Kidney (tissue), 14 donors: ENCODE data around the gene PCNX2. TPM values are rescaled to one million over a fixed set of nuclear protein-coding genes. Genes with fewer than 3 reads are reported as not detected.
A peak's percentile ranks its signal among the peaks of the same experiment; 100 is the strongest.

ENCODE experiments used
- DNase-seq, 5 donors: peaks; one replicate each; pipeline ENCODE4 v3.0.0-alpha.2; 2013 to 2020
- FAIRE-seq: peaks from 2 replicates; lab custom pipeline; 2012; peaks lifted over from hg19 to GRCh38; lab: Jason Lieb, UNC
- H3K27ac ChIP-seq, 2 donors: one replicate each; pipeline ENCODE4 v1.7.0; 2013; ENCODE audit warnings: low read depth in 2 of 2, low read length in 2 of 2, inconsistent platforms in 1 of 2
- H3K27me3 ChIP-seq: one replicate; pipeline ENCODE4 v1.7.1; 2013; ENCODE audit warnings: low read length, inconsistent platforms; ENCODE audit not compliant: control insufficient read depth, insufficient read depth
- H3K36me3 ChIP-seq, 3 donors: one replicate each; pipeline versions ENCODE4 v1.7.0 to v1.7.1; 2013; ENCODE audit warnings: low read length in 3 of 3, control low read depth in 1 of 3, inconsistent platforms in 1 of 3; ENCODE audit not compliant: insufficient read depth in 3 of 3, control insufficient read depth in 2 of 3
- H3K4me1 ChIP-seq, 3 donors: one replicate each; pipeline versions ENCODE4 v1.7.0 to v1.7.1; 2013; ENCODE audit warnings: low read length in 3 of 3, inconsistent platforms in 1 of 3, low read depth in 1 of 3; ENCODE audit not compliant: control insufficient read depth in 2 of 3, insufficient read depth in 2 of 3
- H3K4me3 ChIP-seq, 3 donors: one replicate each; pipeline versions ENCODE4 v1.7.0 to v1.8.1; 2013; ENCODE audit warnings: low read length in 3 of 3, control low read depth in 1 of 3, inconsistent platforms in 1 of 3
- H3K9ac ChIP-seq, 3 donors: one replicate each; pipeline versions ENCODE4 v1.7.0 to v1.7.1; 2013; ENCODE audit warnings: low read length in 3 of 3, control low read depth in 1 of 3, inconsistent platforms in 1 of 3
- H3K9me3 ChIP-seq, 3 donors: one replicate each; pipeline versions ENCODE4 v1.7.0 to v1.7.1; 2013; ENCODE audit warnings: low read length in 3 of 3, control low read depth in 1 of 3, inconsistent platforms in 1 of 3; ENCODE audit not compliant: control insufficient read depth in 2 of 3, insufficient read depth in 1 of 3
- intact Hi-C: fragments of 100-400 bp; cut with DNase I; formaldehyde crosslinking; loops from one replicate; pipeline ENCODE4 v1.11.1; 2022
- polyA plus RNA-seq: library from polyadenylated mRNA; stranded (reverse); fragments of 350-450 nt; fragmentation: Illumina TruSeq; extraction: RNeasy Lipid Tissue Mini Kit (QIAGEN cat#74804); gene quantifications from one replicate; pipeline ENCODE4 v1.2.3, GENCODE V29; 2014; ENCODE audit warnings: low read depth, low replicate concordance; ENCODE audit not compliant: insufficient read depth
- total RNA-seq: library from RNA; stranded (reverse); fragmentation: NEBNext Ultra II Directional; extraction: Animal tissue kit (Norgen Biotek cat#: 25700); gene quantifications from one replicate; pipeline ENCODE4 v1.2.1, GENCODE V29; 2021
- TF ChIP-seq, protein P1 (sequence below): IDR thresholded peaks from 3 replicates; pipeline ENCODE4 v1.5.1; 2012; ENCODE audit warnings: mild to moderate bottlenecking, moderate library complexity, borderline replicate concordance; ENCODE audit not compliant: insufficient read depth; ENCODE audit errors: extremely low read depth
- donor health status: control.
- donor health status: control.
- donor health status: control.
- donor health status: control.
- donor health status: control.
- donor health status: DM: yes; HTN: yes; CAD: no.
- donor health status: Normal renal cell carcinoma (clear cell type).

Gene PCNX2
- total and polyA plus RNA-seq, 2 donors from 2014 or later = 5.2 to 29.2 TPM

DNA sequence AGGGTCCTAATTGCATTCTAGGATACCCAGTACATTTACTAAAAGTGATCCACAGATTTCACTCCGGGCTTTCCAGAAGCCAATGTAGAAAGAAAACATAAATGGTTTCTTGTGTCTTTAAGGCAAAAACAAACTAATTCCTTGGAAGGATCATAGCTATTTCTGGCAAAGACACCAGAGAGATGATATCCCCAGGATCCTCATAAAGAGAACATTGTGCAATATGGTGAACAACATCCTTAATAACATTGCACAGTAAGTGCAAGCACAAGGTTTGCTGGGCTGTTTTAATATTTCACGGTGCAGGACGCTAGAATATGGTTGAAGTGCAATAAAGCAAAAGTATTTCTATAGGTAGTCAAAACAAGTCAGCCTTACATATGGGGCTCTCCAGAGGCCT is 262.2 kb downstream of the PCNX2 start:
- no peaks in the 10 kb centered on the region for H3K9me3 ChIP-seq
- H3K27me3 ChIP-seq = no peaks in the 10 kb centered on the region
- no peak overlapping the region for H3K4me3 ChIP-seq
- H3K27ac ChIP-seq = no peak overlapping the region
- no peaks in the 10 kb centered on the region for H3K4me1 ChIP-seq
- H3K9ac ChIP-seq = no peak overlapping the region
- no peaks in the 10 kb centered on the region for H3K36me3 ChIP-seq
- intact Hi-C loops = no loop called here
- FAIRE-seq = no peak
- TF ChIP-seq, protein P1, sequence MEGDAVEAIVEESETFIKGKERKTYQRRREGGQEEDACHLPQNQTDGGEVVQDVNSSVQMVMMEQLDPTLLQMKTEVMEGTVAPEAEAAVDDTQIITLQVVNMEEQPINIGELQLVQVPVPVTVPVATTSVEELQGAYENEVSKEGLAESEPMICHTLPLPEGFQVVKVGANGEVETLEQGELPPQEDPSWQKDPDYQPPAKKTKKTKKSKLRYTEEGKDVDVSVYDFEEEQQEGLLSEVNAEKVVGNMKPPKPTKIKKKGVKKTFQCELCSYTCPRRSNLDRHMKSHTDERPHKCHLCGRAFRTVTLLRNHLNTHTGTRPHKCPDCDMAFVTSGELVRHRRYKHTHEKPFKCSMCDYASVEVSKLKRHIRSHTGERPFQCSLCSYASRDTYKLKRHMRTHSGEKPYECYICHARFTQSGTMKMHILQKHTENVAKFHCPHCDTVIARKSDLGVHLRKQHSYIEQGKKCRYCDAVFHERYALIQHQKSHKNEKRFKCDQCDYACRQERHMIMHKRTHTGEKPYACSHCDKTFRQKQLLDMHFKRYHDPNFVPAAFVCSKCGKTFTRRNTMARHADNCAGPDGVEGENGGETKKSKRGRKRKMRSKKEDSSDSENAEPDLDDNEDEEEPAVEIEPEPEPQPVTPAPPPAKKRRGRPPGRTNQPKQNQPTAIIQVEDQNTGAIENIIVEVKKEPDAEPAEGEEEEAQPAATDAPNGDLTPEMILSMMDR = no peak
- no peak for DNase-seq

DNA sequence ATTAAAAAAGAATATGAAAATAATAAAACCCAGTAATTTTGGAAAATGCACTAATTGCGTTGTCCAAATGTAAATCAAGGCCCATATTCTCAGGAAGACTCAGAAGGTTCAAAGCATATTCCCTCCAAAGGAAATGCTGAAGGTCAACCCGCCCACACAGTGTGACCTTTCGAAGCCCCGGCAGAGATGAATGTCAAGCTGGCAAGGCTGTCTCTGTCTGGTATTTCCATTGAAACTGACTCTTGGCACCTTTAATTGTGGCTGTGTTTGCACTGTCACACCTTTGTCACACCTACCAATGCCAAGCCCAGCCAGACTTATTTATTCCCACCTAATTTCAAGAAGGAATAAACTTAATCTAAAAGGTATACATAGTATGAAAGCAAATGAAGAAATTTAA is 262.6 kb downstream of the PCNX2 start:
- Histone ChIP-seq H3K27ac (no peak overlapping the region), H3K4me3 (no peak overlapping the region), H3K9ac (no peak overlapping the region), H3K36me3 (no peaks in the 10 kb centered on the region), H3K9me3 (no peaks in the 10 kb centered on the region), H3K4me1 (no peaks in the 10 kb centered on the region), H3K27me3 (no peaks in the 10 kb centered on the region)
- DNase-seq = no peak
- intact Hi-C loops = no loop called here
- TF ChIP-seq, protein P1 = no peak
- no peak for FAIRE-seq

- no peaks in the 10 kb centered on the region for H3K36me3 ChIP-seq
- FAIRE-seq = no peak
- peak in 1 of 5 donors; percentile 58 for DNase-seq
- no peaks in the 10 kb centered on the region for H3K27me3 ChIP-seq
- H3K4me1 ChIP-seq = no peaks in the 10 kb centered on the region
- H3K4me3 ChIP-seq = no peak overlapping the region
- no peak overlapping the region for H3K9ac ChIP-seq
- H3K9me3 ChIP-seq = no peaks in the 10 kb centered on the region
- TF ChIP-seq, protein P1 = no peak
- intact Hi-C loops = no loop called here
- H3K27ac ChIP-seq = no peak overlapping the region
These were observed 264.0 kb downstream of the PCNX2 start for GRCh38 chr1:233031521-233031920.

DNA sequence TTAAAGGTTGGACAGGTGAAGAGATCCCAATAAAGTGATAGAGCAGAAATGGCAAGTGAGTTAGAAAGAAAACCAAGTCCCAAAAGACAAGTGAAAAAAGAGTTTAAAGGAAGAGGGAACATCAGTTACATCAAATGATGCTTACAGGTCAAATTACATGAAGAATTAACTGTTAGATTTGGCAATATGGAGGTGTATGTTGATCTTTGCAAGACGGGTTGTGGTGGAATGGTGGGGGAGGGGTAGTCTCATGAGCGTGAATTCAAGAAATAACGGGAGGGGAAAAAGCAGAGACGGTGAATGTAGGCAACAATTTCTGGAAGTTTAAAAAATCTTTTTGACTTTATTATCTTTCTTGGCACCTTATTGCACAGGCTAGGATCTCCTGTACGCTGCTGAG is 268.5 kb downstream of the PCNX2 start:
- H3K27me3 ChIP-seq = no peaks in the 10 kb centered on the region
- H3K9me3 ChIP-seq = no peaks in the 10 kb centered on the region
- no peak overlapping the region for H3K9ac ChIP-seq
- H3K27ac ChIP-seq = no peak overlapping the region
- DNase-seq (no peak), FAIRE-seq (no peak)
- no peaks in the 10 kb centered on the region for H3K36me3 ChIP-seq
- intact Hi-C loops = no loop called here
- no peak overlapping the region for H3K4me3 ChIP-seq
- TF ChIP-seq, protein P1 = no peak
- no peaks in the 10 kb centered on the region for H3K4me1 ChIP-seq
